H1 (cell line): ENCODE measurements around the gene GSK3B. TPM values are rescaled to one million over a fixed set of nuclear protein-coding genes. Genes with fewer than 3 reads are reported as not detected.

Source experiments
- BCL11A ChIP-seq, 2 experiments: IDR thresholded peaks; one replicate each; pipeline ENCODE4 v1.6.1; 2011; ENCODE audit warnings: low read depth in 2 of 2, low read length in 2 of 2, mild to moderate bottlenecking in 2 of 2
- CEBPB ChIP-seq: IDR thresholded peaks from 2 replicates; pipeline ENCODE4 v1.6.1; 2012; ENCODE audit warnings: low read depth, low read length
- EZH2 ChIP-seq: fragments of 200-600 bp; sonication (generic); IDR thresholded peaks from 2 replicates; pipeline ENCODE4 v1.7.1; 2012; ENCODE audit warnings: low read depth, mild to moderate bottlenecking, moderate library complexity, low read length, inconsistent platforms; ENCODE audit not compliant: severe bottlenecking
- GTF2F1 ChIP-seq: IDR thresholded peaks from 2 replicates; pipeline ENCODE4 v1.6.1; 2012; ENCODE audit warnings: low read depth, low read length, improper control_type of control experiment, borderline replicate concordance
- SP4 ChIP-seq: IDR thresholded peaks from 2 replicates; pipeline ENCODE4 v1.6.1; 2012; ENCODE audit warnings: low read length, inconsistent platforms
- polyA plus RNA-seq, 7 experiments: library from polyadenylated mRNA; depleted of rRNA in 3 of 7; stranded (reverse) in 5 of 7; unstranded in 2 of 7; fragments of >200 nt in 5 of 7; fragments of 200-250 nt in 2 of 7; gene quantifications; 1 replicate in 5 of 7; 2 replicates in 1 of 7; 4 replicates in 1 of 7; pipeline versions ENCODE4 v1.2.1 to v1.2.3, GENCODE V29; 2011 to 2013; ENCODE audit warnings: missing spikeins in 2 of 7, mixed read lengths in 2 of 7
- total RNA-seq: library from RNA; stranded (reverse); fragmentation: NEBNext Ultra II Directional; extraction: Animal tissue kit (Norgen Biotek cat#: 25700); gene quantifications from 2 replicates; pipeline ENCODE4 v1.2.1, GENCODE V29; 2021

GSK3B gene
- total and polyA plus RNA-seq, 2 of the 8 experiments (the other 6 are each of a cell fraction or from before 2014, with no cell fraction given) = 24.2 to 50.7 TPM

- TF ChIP-seq EZH2 (no peak), SP4 (no peak), CEBPB (no peak), BCL11A (IDR thresholded peaks at IDR 0.05; ENCODE audit: low read depth in 2 of 2, low read length in 2 of 2) (no peak), GTF2F1 (no peak)
Observed at GRCh38 chr3:120048355-120049041, 45.7 kb downstream of the GSK3B start (continued).
